Astrocyte of the cerebellum (primary cell): Measurements from ENCODE around the gene XG.

Experiments used
- DNase-seq: peaks from one replicate; pipeline ENCODE4 v3.0.0-alpha.2; 2011; ENCODE audit warnings: low read depth
- H3K4me3 ChIP-seq: 2 replicates; pipeline ENCODE4 v1.5.1; 2011; ENCODE audit warnings: mild to moderate bottlenecking, low read depth, low read length, moderate library complexity
- CTCF ChIP-seq: IDR thresholded peaks from 2 replicates; pipeline ENCODE4 v1.5.1; 2012; ENCODE audit warnings: low read length, low read depth, moderate library complexity, mild to moderate bottlenecking; ENCODE audit errors: missing control alignments
- in situ Hi-C: cut with HindIII; loops from 2 replicates; pipeline ENCODE4 v1.10.0; 2017; ENCODE audit warnings: low sequenced_read_pairs

XG gene

DNA sequence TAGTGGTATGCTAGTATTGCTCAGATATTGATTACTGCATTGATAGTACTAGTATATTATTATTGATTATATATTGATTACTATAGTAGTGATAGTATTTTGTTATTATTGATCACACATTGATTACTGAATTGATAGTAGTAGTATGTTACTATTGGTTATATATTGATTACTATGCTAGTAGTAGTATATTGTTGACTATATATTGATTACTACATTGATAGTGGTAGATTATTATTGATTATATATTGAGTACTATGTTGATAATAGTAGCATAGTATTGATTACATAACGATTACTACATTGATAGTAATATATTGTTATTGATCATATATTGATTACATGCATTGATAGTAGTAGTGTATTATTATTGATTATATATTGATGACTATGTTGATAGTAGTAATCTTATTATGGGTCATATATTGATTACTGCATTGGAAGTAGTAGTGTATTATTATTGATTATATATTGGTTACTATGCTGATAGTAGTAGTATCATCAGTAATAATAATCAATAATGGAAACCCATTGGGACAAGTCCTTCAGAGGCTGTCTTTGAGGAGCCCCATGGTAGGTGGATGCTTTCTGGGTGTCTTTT lies 107.5 kb downstream of the XG start:
- no peak for TF ChIP-seq CTCF
- in situ Hi-C loops, result no loop called here
- no peak for DNase-seq
- H3K4me3 ChIP-seq, result no peak overlapping the region

- no peak overlapping the region for H3K4me3 ChIP-seq
- TF ChIP-seq CTCF, result no peak
- in situ Hi-C loops, result no loop called here
- DNase-seq, result no peak
Observed at GRCh38 chrX:2862404-2862803, 110.6 kb downstream of the XG start.

- in situ Hi-C loops, result no loop called here
- DNase-seq, result no peak
- TF ChIP-seq CTCF, result no peak
Observed at GRCh38 chrX:2863646-2864045, 111.8 kb downstream of the XG start.

More at GRCh38 chrX:2863646-2864045, 111.8 kb downstream of the XG start:
- H3K4me3 ChIP-seq, result no peak overlapping the region
